HUDEP-2 (cell line): Measurements from ENCODE around the gene OR5AK2.
"Not testable (repeated sequence)": the region's sequence is repeated elsewhere in the genome, so short reads cannot be mapped to it uniquely, and the experiment has no call there.

Experiments
- DNase-seq, 76 experiments: peaks; one replicate each; lab custom pipeline; 2025; ENCODE audit not compliant: unreplicated experiment in 76 of 76; lab: John Stamatoyannopoulos, UW

Gene OR5AK2

GRCh38 chr11:56988614-56989013 lies at the start of gene OR5AK2:
Gene OR5AK2 (plus strand): TSS chr11:56988914. CDS start chr11:56988914, 0 bp downstream.
- no peak for DNase-seq

- not testable (repeated sequence) for DNase-seq
Observed at GRCh38 chr11:56945526-56945925, 43.2 kb upstream of the OR5AK2 start.

GRCh38 chr11:56948991-56949515 lies 39.7 kb upstream of the OR5AK2 start:
- no peak for DNase-seq

- DNase-seq, result no peak
Observed at GRCh38 chr11:56950510-56950909, 38.2 kb upstream of the OR5AK2 start.

- not testable (repeated sequence) for DNase-seq
Observed at GRCh38 chr11:56953907-56954306, 34.8 kb upstream of the OR5AK2 start.

GRCh38 chr11:56961609-56962008 lies 27.1 kb upstream of the OR5AK2 start:
- no peak for DNase-seq

- no peak for DNase-seq
Observed at GRCh38 chr11:56967726-56968125, 21.0 kb upstream of the OR5AK2 start.

- no peak for DNase-seq
Observed at GRCh38 chr11:56968524-56968923, 20.2 kb upstream of the OR5AK2 start.

GRCh38 chr11:56977314-56977713 lies 11.4 kb upstream of the OR5AK2 start:
- no peak for DNase-seq

- DNase-seq, result no peak
Observed at GRCh38 chr11:56990702-56991101, 2.0 kb downstream of the OR5AK2 start.

GRCh38 chr11:56994532-56994931 lies 5.8 kb downstream of the OR5AK2 start:
- no peak for DNase-seq

GRCh38 chr11:57001674-57002401 lies 13.1 kb downstream of the OR5AK2 start:
- DNase-seq, result no peak

- DNase-seq, result no peak
Observed at GRCh38 chr11:57008373-57008772, 19.7 kb downstream of the OR5AK2 start.

- DNase-seq, result no peak
Observed at GRCh38 chr11:57015679-57016078, 27.0 kb downstream of the OR5AK2 start.

GRCh38 chr11:57031556-57031955 lies 42.8 kb downstream of the OR5AK2 start:
- DNase-seq, result no peak
